ENCODE measurements around the gene KLC1. TPM values are rescaled to one million over a fixed set of nuclear protein-coding genes. Genes with fewer than 3 reads are reported as not detected.

KLC1 gene
- total RNA-seq, 2 donors from 2014 or later, result 170 to 178 TPM

DNA sequence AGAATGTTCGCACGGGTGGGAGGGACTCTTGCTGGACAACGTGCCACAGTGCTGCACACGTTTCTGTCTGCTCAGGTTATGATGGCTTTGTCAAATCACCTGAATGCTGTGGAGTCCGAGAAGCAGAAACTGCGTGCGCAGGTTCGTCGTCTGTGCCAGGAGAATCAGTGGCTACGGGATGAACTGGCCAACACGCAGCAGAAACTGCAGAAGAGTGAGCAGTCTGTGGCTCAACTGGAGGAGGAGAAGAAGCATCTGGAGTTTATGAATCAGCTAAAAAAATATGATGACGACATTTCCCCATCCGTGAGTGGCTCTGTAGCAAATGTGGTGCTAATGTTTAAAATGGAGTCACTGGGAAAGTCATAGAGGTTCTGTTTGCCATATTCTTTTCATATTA is 28.5 kb downstream of the KLC1 start:
- no peak for DNase-seq
- no peaks in the 10 kb centered on the region for H3K9me3 ChIP-seq (ENCODE audit: control insufficient read depth, low read length)
- Mint-ChIP-seq H3K4me3 (no peak overlapping the region), H3K27me3 (ENCODE audit: insufficient read depth) (no peaks in the 10 kb centered on the region), H3K9me3 (no peaks in the 10 kb centered on the region), H3K27ac (no peak overlapping the region), H3K4me1 (no peaks in the 10 kb centered on the region), H3K36me3 (ENCODE audit: low read depth) (peaks cover 63% of the 10 kb centered on the region)
- H3K36me3 ChIP-seq (ENCODE audit: control insufficient read depth, insufficient read depth, low read length), result peaks cover 78% of the 10 kb centered on the region
- no peaks in the 10 kb centered on the region for H3K27me3 ChIP-seq (ENCODE audit: control insufficient read depth, insufficient read depth, low read length, poor library complexity, severe bottlenecking)
- H3K9ac ChIP-seq (ENCODE audit: extremely low read depth, low read length, poor library complexity, severe bottlenecking), result no peak overlapping the region
- 94 to 98% methylated on average over 11 to 13 of the region's 13 CpGs for WGBS, 2 experiments (ENCODE audit: insufficient coverage in 1 of 2, insufficient read length in 1 of 2)
- H3K4me3 ChIP-seq (ENCODE audit: low read length), result no peak overlapping the region
- TF ChIP-seq CTCF (conservative IDR thresholded peaks at IDR 0.05), result no peak
- H3K4me1 ChIP-seq (ENCODE audit: control insufficient read depth, insufficient read depth, low read length), result no peaks in the 10 kb centered on the region
- no peak overlapping the region for H3K27ac ChIP-seq (ENCODE audit: low read depth, low read length)

- no peak for DNase-seq
- H3K4me3 Mint-ChIP-seq, result no peak overlapping the region
- peaks cover 84% of the 10 kb centered on the region for H3K36me3 ChIP-seq (ENCODE audit: control insufficient read depth, insufficient read depth, low read length)
- no peaks in the 10 kb centered on the region for H3K9me3 ChIP-seq (ENCODE audit: control insufficient read depth, low read length)
- 96 to 98% methylated on average over 7 of the region's 7 CpGs for WGBS, 2 experiments (ENCODE audit: insufficient coverage in 1 of 2, insufficient read length in 1 of 2)
- no peaks in the 10 kb centered on the region for H3K27me3 Mint-ChIP-seq (ENCODE audit: insufficient read depth)
- H3K4me1 ChIP-seq (ENCODE audit: control insufficient read depth, insufficient read depth, low read length), result no peaks in the 10 kb centered on the region
- no peak overlapping the region for H3K27ac ChIP-seq (ENCODE audit: low read depth, low read length)
- TF ChIP-seq CTCF (conservative IDR thresholded peaks at IDR 0.05), result no peak
- H3K9me3 Mint-ChIP-seq, result no peaks in the 10 kb centered on the region
- H3K4me3 ChIP-seq (ENCODE audit: low read length), result no peak overlapping the region
- H3K4me1 Mint-ChIP-seq, result no peaks in the 10 kb centered on the region
- H3K27ac Mint-ChIP-seq, result peak overlapping the region; percentile 15
- no peaks in the 10 kb centered on the region for H3K27me3 ChIP-seq (ENCODE audit: control insufficient read depth, insufficient read depth, low read length, poor library complexity, severe bottlenecking)
- H3K36me3 Mint-ChIP-seq (ENCODE audit: low read depth), result peaks cover 74% of the 10 kb centered on the region
- no peak overlapping the region for H3K9ac ChIP-seq (ENCODE audit: extremely low read depth, low read length, poor library complexity, severe bottlenecking)
Observed at GRCh38 chr14:103659631-103660030, 30.6 kb downstream of the KLC1 start.

DNA sequence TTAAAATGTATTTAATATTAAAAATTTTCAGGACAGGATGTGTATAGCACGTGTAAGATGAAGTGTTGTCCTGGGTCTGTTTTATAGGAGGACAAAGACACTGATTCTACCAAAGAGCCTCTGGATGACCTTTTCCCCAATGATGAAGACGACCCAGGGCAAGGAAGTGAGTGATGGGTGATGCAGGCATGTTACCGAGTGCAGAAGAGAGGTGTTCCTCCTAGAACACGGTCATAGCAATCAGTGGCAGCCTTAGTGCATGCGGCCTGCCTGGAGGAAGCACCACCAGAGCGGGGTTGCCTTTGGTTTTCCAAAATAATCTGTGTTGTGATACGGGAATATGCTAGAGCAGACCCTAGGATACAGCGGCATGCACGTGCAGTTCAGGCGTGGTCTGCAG is 33.0 kb downstream of the KLC1 start:
- no peak for TF ChIP-seq CTCF (conservative IDR thresholded peaks at IDR 0.05)
- Mint-ChIP-seq H3K9me3 (no peaks in the 10 kb centered on the region), H3K36me3 (ENCODE audit: low read depth) (peaks cover 73% of the 10 kb centered on the region), H3K27ac (peak overlapping the region; percentile 0), H3K4me1 (no peaks in the 10 kb centered on the region), H3K4me3 (no peak overlapping the region), H3K27me3 (ENCODE audit: insufficient read depth) (no peaks in the 10 kb centered on the region)
- no peak for DNase-seq
- H3K4me3 ChIP-seq (ENCODE audit: low read length), result no peak overlapping the region
- no peaks in the 10 kb centered on the region for H3K27me3 ChIP-seq (ENCODE audit: control insufficient read depth, insufficient read depth, low read length, poor library complexity, severe bottlenecking)
- WGBS, 2 experiments (ENCODE audit: insufficient coverage in 1 of 2, insufficient read length in 1 of 2), result 97 to 100% methylated on average over 9 to 10 of the region's 10 CpGs
- H3K4me1 ChIP-seq (ENCODE audit: control insufficient read depth, insufficient read depth, low read length), result no peaks in the 10 kb centered on the region
- H3K36me3 ChIP-seq (ENCODE audit: control insufficient read depth, insufficient read depth, low read length), result peaks cover 78% of the 10 kb centered on the region
- H3K27ac ChIP-seq (ENCODE audit: low read depth, low read length), result no peak overlapping the region
- no peak overlapping the region for H3K9ac ChIP-seq (ENCODE audit: extremely low read depth, low read length, poor library complexity, severe bottlenecking)
- no peaks in the 10 kb centered on the region for H3K9me3 ChIP-seq (ENCODE audit: control insufficient read depth, low read length)
